K562 (cell line): ENCODE results near the gene PPP6R3. TPM values are rescaled to one million over a fixed set of nuclear protein-coding genes. Genes with fewer than 3 reads are reported as not detected.

Experiments used
- ZNF197 ChIP-seq: fragments of 200-800 bp; sonication (Bioruptor generic); IDR thresholded peaks from 2 replicates; pipeline ENCODE4 v1.6.1; 2016; ENCODE audit warnings: low read depth, missing genetic modification characterization, missing compliant biosample characterization
- ZNF224 ChIP-seq: sonication (generic); formaldehyde crosslinking; IDR thresholded peaks from 2 replicates; pipeline ENCODE4 v1.8.0; 2022; ENCODE audit warnings: mild to moderate bottlenecking, missing genetic modification reagents
- ZNF354B ChIP-seq: fragments of 250-450 bp; sonication (Bioruptor Pico); IDR thresholded peaks from 2 replicates; pipeline ENCODE4 v1.4.0; 2020
- polyA plus RNA-seq, 8 experiments: library from polyadenylated mRNA; depleted of rRNA in 4 of 8; stranded (reverse) in 5 of 8; unstranded in 3 of 8; fragments of >200 nt; fragmentation: Nextera tagmentation in 2 of 8; fragmentation: Illumina TruSeq in 1 of 8; extraction: Ambion mirVana in 2 of 8; extraction: Trizol in 1 of 8; gene quantifications; 2 replicates each; pipeline versions ENCODE4 v1.2.1 to v1.2.3, GENCODE V29; 2011 to 2014; ENCODE audit warnings: inconsistent platforms in 1 of 8, missing spikeins in 1 of 8
- total RNA-seq, 7 experiments: library from RNA; depleted of rRNA in 6 of 7; stranded (reverse); fragments of >200 nt in 6 of 7; fragmentation: Illumina TruSeq in 2 of 7; extraction: Trizol in 2 of 7; gene quantifications; 2 replicates each; pipeline versions ENCODE4 v1.2.1 to v1.2.3, GENCODE V29; 2011 to 2021; ENCODE audit warnings: low replicate concordance in 1 of 7
- TF ChIP-seq, protein P1 (sequence below): fragments of 450-650 bp; IDR thresholded peaks from 2 replicates; pipeline ENCODE4 v1.6.1; 2017; ENCODE audit warnings: antibody characterized with exemption, mild to moderate bottlenecking
- TF ChIP-seq, protein P2 (sequence below): fragments of 450-650 bp; IDR thresholded peaks from 2 replicates; pipeline ENCODE4 v1.7.1; 2018; ENCODE audit warnings: mild to moderate bottlenecking, low read depth; ENCODE audit not compliant: partially characterized antibody
- TF ChIP-seq, protein P3 (sequence below): sonication (generic); formaldehyde crosslinking; IDR thresholded peaks from 2 replicates; pipeline ENCODE4 v1.4.0; 2020; ENCODE audit warnings: mild to moderate bottlenecking, missing genetic modification reagents

Gene PPP6R3
- total and polyA plus RNA-seq, 9 of the 15 experiments (the other 6 are each of a cell fraction or from before 2014, with no cell fraction given) = 20.3 to 117 (median 80.6) TPM

DNA sequence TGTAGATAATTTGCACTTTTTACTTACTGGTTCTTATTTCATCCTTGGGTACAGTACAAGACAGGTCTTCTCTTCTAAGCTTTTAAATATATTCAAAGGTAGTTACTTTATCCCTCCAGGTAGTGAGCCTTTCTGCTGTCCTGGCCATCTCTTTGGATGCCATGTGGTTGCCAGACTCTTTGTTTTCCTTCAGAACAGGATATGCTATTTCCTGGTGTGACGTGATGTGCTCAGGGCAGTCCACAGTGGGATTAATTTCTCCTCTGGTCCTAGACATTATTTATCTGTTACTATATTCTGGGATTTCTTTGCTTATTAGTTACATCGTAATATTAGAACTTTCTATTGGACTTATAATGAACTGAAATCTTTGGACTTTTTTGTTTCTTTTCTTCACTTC is 63.7 kb downstream of the PPP6R3 start (continued):
- TF ChIP-seq, protein P1, sequence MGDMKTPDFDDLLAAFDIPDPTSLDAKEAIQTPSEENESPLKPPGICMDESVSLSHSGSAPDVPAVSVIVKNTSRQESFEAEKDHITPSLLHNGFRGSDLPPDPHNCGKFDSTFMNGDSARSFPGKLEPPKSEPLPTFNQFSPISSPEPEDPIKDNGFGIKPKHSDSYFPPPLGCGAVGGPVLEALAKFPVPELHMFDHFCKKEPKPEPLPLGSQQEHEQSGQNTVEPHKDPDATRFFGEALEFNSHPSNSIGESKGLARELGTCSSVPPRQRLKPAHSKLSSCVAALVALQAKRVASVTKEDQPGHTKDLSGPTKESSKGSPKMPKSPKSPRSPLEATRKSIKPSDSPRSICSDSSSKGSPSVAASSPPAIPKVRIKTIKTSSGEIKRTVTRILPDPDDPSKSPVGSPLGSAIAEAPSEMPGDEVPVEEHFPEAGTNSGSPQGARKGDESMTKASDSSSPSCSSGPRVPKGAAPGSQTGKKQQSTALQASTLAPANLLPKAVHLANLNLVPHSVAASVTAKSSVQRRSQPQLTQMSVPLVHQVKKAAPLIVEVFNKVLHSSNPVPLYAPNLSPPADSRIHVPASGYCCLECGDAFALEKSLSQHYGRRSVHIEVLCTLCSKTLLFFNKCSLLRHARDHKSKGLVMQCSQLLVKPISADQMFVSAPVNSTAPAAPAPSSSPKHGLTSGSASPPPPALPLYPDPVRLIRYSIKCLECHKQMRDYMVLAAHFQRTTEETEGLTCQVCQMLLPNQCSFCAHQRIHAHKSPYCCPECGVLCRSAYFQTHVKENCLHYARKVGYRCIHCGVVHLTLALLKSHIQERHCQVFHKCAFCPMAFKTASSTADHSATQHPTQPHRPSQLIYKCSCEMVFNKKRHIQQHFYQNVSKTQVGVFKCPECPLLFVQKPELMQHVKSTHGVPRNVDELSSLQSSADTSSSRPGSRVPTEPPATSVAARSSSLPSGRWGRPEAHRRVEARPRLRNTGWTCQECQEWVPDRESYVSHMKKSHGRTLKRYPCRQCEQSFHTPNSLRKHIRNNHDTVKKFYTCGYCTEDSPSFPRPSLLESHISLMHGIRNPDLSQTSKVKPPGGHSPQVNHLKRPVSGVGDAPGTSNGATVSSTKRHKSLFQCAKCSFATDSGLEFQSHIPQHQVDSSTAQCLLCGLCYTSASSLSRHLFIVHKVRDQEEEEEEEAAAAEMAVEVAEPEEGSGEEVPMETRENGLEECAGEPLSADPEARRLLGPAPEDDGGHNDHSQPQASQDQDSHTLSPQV = no peak
- TF ChIP-seq ZNF354B (CRISPR knock-in tag) (no peak), ZNF224 (CRISPR knock-in tag) (no peak), ZNF197 (CRISPR knock-in tag) (no peak)
- TF ChIP-seq, protein P2, sequence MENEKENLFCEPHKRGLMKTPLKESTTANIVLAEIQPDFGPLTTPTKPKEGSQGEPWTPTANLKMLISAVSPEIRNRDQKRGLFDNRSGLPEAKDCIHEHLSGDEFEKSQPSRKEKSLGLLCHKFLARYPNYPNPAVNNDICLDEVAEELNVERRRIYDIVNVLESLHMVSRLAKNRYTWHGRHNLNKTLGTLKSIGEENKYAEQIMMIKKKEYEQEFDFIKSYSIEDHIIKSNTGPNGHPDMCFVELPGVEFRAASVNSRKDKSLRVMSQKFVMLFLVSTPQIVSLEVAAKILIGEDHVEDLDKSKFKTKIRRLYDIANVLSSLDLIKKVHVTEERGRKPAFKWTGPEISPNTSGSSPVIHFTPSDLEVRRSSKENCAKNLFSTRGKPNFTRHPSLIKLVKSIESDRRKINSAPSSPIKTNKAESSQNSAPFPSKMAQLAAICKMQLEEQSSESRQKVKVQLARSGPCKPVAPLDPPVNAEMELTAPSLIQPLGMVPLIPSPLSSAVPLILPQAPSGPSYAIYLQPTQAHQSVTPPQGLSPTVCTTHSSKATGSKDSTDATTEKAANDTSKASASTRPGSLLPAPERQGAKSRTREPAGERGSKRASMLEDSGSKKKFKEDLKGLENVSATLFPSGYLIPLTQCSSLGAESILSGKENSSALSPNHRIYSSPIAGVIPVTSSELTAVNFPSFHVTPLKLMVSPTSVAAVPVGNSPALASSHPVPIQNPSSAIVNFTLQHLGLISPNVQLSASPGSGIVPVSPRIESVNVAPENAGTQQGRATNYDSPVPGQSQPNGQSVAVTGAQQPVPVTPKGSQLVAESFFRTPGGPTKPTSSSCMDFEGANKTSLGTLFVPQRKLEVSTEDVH = no peak
- TF ChIP-seq, protein P3, sequence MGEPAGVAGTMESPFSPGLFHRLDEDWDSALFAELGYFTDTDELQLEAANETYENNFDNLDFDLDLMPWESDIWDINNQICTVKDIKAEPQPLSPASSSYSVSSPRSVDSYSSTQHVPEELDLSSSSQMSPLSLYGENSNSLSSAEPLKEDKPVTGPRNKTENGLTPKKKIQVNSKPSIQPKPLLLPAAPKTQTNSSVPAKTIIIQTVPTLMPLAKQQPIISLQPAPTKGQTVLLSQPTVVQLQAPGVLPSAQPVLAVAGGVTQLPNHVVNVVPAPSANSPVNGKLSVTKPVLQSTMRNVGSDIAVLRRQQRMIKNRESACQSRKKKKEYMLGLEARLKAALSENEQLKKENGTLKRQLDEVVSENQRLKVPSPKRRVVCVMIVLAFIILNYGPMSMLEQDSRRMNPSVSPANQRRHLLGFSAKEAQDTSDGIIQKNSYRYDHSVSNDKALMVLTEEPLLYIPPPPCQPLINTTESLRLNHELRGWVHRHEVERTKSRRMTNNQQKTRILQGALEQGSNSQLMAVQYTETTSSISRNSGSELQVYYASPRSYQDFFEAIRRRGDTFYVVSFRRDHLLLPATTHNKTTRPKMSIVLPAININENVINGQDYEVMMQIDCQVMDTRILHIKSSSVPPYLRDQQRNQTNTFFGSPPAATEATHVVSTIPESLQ (CRISPR knock-in tag) = no peak
